ENCODE results near the gene CTRB1. TPM values are rescaled to one million over a fixed set of nuclear protein-coding genes. Genes with fewer than 3 reads are reported as not detected.
A peak's percentile ranks its signal among the peaks of the same experiment; 100 is the strongest.
"Not testable (repeated sequence)": the region's sequence is repeated elsewhere in the genome, so short reads cannot be mapped to it uniquely, and the experiment has no call there.

Gene CTRB1
- total RNA-seq, 2 donors from 2014 or later = 2.4 TPM; not detected in 1

GRCh38 chr16:75202069-75202590 lies 16.7 kb upstream of the CTRB1 start:
- ATAC-seq = no peak
- no peak for DNase-seq
- intact Hi-C loops (cut with DNase I, micrococcal nuclease) = no loop called here

GRCh38 chr16:75203096-75203495 lies 15.7 kb upstream of the CTRB1 start:
- no peak for DNase-seq
- ATAC-seq = no peak
- intact Hi-C loops (cut with DNase I, micrococcal nuclease) = no loop called here

GRCh38 chr16:75203667-75204409 lies 14.9 kb upstream of the CTRB1 start:
- intact Hi-C loops (cut with DNase I, micrococcal nuclease) = no loop called here
- DNase-seq (no peak), ATAC-seq (no peak)

GRCh38 chr16:75204410-75204758 lies 14.4 kb upstream of the CTRB1 start:
- ATAC-seq (no peak), DNase-seq (no peak)
- intact Hi-C loops (cut with DNase I, micrococcal nuclease) = no loop called here

- DNase-seq; intact Hi-C loops (cut with DNase I, micrococcal nuclease): not testable (repeated sequence)
- peak; percentile 22 for ATAC-seq
These were observed 13.9 kb upstream of the CTRB1 start for GRCh38 chr16:75204905-75205304.

- intact Hi-C loops (cut with DNase I, micrococcal nuclease); DNase-seq: not testable (repeated sequence)
- ATAC-seq = peak; percentile 8
These were observed 13.3 kb upstream of the CTRB1 start for GRCh38 chr16:75205438-75205837.

- intact Hi-C loops (cut with DNase I, micrococcal nuclease) = loop anchor here in 1 of 2 donors (2.0 kb wide), 1 partner anchor 19 kb away; no protein-coding TSS in a partner anchor
- peak; percentile 7 for ATAC-seq
- DNase-seq = not testable (repeated sequence)
These were observed 12.6 kb upstream of the CTRB1 start for GRCh38 chr16:75205961-75206748.

- DNase-seq (no peak), ATAC-seq (no peak)
- intact Hi-C loops (cut with DNase I, micrococcal nuclease) = loop anchor here in 1 of 2 donors (2.0 kb wide), 1 partner anchor 18 kb away; no protein-coding TSS in a partner anchor
These were observed 11.9 kb upstream of the CTRB1 start, which contains the start of gene CTRB2 for GRCh38 chr16:75206749-75207451. TSS of gene CTRB2 (minus strand) at chr16:75207161. CDS start at chr16:75207141, 20 bp downstream.

GRCh38 chr16:75207831-75208230 lies 11.0 kb upstream of the CTRB1 start:
- no peak for ATAC-seq
- DNase-seq = no peak
- intact Hi-C loops (cut with DNase I, micrococcal nuclease) = loop anchor here in 1 of 2 donors (2.0 kb wide), 1 partner anchor 17 kb away; no protein-coding TSS in a partner anchor

- no peak for DNase-seq
- ATAC-seq = no peak
- intact Hi-C loops (cut with DNase I, micrococcal nuclease) = no loop called here
These were observed 10.5 kb upstream of the CTRB1 start for GRCh38 chr16:75208242-75208825.

- intact Hi-C loops (cut with DNase I, micrococcal nuclease) = no loop called here
- ATAC-seq (no peak), DNase-seq (no peak)
These were observed 9.8 kb upstream of the CTRB1 start for GRCh38 chr16:75208861-75209505.

GRCh38 chr16:75209514-75209913 lies 9.3 kb upstream of the CTRB1 start:
- intact Hi-C loops (cut with DNase I, micrococcal nuclease); DNase-seq; ATAC-seq: not testable (repeated sequence)

- no peak for DNase-seq
- intact Hi-C loops (cut with DNase I, micrococcal nuclease) = no loop called here
- ATAC-seq = no peak
These were observed 8.8 kb upstream of the CTRB1 start for GRCh38 chr16:75209944-75210343.

GRCh38 chr16:75211286-75211685 lies 7.5 kb upstream of the CTRB1 start:
- DNase-seq; intact Hi-C loops (cut with DNase I, micrococcal nuclease); ATAC-seq: not testable (repeated sequence)

GRCh38 chr16:75216127-75216526 lies 2.7 kb upstream of the CTRB1 start:
- DNase-seq (no peak), ATAC-seq (no peak)
- intact Hi-C loops (cut with DNase I, micrococcal nuclease) = no loop called here

GRCh38 chr16:75216576-75216975 lies 2.2 kb upstream of the CTRB1 start:
- ATAC-seq (no peak), DNase-seq (no peak)
- intact Hi-C loops (cut with DNase I, micrococcal nuclease) = no loop called here

- DNase-seq (no peak), ATAC-seq (no peak)
- intact Hi-C loops (cut with DNase I, micrococcal nuclease) = no loop called here
These were observed 1.4 kb upstream of the CTRB1 start for GRCh38 chr16:75217389-75217851.

- no peak for ATAC-seq
These were observed 300 bp downstream of the CTRB1 start for GRCh38 chr16:75219088-75219487.

More at GRCh38 chr16:75219088-75219487, 300 bp downstream of the CTRB1 start:
- no peak for DNase-seq
- intact Hi-C loops (cut with DNase I, micrococcal nuclease) = no loop called here
